Medulla oblongata (tissue), 1 donor: ENCODE data around the gene INAFM2.

Experiments used
- DNase-seq: peaks from one replicate; pipeline ENCODE4 v3.0.0-alpha.2; 2015; ENCODE audit errors: extremely low spot score

INAFM2 gene

GRCh38 chr15:40358471-40359353, 35.2 kb downstream of the INAFM2 start:
- DNase-seq: no peak

GRCh38 chr15:40360015-40360414, 36.5 kb downstream of the INAFM2 start:
- no peak for DNase-seq

GRCh38 chr15:40361640-40362039, 38.1 kb downstream of the INAFM2 start:
- DNase-seq: no peak

GRCh38 chr15:40363611-40364010, 40.1 kb downstream of the INAFM2 start:
- no peak for DNase-seq

- DNase-seq: no peak
These were observed 40.8 kb downstream of the INAFM2 start for GRCh38 chr15:40364251-40364650.

DNA sequence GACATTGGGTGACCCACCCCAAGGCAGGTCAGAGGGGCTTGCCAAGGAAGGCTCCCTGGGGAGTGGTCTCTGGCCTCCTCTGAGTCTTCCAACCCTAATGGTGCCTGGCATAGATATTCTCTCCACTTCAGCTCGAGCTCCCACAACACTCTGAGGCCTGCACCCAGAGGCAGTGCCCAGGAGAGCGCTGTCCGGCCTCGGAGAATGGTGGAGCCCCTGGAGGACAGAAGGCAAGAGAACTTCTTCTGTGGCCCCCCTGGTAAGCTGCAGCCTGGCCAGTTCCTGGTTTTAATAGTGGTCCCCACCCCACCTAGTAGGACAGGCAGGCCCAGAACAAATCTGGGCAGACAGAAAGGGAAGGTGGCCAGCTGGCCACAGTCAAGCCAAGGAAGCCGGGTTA, 41.5 kb downstream of the INAFM2 start:
- no peak for DNase-seq

DNA sequence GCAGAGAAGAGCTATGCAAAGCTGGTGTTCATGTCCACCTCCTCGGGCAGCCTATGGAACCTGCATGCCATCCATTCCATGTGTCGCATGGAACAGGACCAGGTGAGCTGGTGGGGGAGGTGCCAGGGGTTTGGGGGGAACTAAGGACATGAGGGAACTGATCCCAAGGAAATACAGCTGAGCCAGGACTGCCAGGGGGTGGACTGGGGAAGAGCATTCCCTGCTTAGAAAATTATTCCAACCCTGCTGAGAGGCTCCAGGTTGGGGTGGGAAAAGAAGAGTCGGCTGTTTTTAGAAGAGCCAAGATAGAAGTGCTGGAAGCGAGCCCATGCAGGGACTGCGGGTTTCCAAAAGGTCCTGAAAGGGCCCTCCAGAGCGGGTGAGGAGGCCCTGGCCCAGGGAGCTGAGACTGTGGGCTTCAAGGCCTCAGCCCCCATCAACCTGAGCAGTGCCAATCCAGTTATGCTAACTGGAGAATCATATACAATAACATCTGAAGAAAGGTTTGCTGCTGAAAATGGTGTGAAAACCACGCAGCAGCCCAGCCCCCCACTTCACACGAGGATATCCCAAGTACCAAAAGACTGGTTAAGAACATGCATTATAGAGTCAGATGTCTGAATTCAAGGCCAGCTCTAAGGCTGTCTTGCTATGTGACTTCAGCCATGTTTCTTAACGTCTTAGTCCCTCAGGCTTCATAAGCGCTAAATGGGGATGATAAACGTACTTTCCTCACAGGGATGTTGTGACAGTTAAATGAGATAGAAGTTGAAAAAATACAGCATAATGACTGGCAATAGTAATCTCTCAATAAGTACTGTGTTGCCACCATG, 42.3 kb downstream of the INAFM2 start:
- DNase-seq: no peak

DNA sequence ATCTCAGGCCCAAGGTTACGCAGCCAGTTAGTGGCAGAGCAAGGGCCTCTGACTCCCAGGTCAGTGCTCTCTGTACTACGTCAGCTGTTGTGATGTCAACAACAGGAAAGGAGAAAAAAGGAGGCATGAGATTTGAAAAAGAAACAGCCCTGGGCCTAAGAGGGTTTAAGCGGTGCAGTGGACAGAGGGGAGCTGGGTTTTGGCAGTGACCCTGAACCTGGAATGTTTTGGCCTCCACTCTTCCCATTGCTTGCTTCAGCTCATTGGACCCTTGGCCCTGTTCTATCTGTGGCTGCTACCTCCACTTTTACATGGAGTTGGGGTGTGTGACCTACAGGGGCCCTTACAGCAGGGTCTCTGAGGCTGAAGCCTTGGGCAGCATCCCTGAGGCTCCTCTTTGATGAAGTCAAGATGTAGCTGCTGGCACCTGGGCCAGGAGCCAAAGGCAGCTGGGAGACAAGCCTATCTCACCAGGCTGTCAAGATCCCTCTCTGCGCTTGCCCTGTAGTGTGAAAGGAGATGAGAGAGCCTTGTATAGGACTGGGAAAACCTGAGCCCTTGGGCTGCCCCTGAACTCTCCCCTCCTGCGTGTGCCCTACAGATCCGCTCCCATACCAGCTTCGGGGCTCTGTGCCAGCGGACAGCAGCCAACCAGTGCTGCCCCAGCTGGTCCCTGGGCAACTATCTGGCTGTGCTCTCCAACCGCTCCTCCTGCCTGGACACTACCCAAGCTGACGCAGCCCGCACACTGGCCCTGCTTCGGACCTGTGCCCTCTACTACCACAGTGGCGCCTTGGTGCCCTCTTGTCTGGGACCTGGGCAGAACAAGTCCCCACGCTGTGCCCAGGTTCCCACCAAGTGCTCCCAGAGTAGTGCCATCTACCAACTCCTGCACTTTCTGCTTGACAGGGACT, 43.2 kb downstream of the INAFM2 start:
- DNase-seq: peak; percentile 70

DNA sequence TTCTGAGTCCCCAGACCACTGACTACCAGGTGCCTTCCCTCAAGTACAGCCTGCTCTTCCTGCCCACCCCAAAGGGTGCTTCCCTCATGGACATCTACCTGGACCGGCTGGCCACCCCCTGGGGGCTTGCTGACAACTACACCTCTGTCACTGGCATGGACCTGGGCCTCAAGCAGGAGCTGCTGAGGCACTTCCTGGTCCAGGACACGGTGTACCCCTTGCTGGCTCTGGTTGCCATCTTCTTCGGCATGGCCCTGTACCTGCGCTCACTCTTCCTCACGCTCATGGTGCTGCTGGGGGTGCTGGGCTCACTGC, 43.8 kb downstream of the INAFM2 start:
- no peak for DNase-seq

DNA sequence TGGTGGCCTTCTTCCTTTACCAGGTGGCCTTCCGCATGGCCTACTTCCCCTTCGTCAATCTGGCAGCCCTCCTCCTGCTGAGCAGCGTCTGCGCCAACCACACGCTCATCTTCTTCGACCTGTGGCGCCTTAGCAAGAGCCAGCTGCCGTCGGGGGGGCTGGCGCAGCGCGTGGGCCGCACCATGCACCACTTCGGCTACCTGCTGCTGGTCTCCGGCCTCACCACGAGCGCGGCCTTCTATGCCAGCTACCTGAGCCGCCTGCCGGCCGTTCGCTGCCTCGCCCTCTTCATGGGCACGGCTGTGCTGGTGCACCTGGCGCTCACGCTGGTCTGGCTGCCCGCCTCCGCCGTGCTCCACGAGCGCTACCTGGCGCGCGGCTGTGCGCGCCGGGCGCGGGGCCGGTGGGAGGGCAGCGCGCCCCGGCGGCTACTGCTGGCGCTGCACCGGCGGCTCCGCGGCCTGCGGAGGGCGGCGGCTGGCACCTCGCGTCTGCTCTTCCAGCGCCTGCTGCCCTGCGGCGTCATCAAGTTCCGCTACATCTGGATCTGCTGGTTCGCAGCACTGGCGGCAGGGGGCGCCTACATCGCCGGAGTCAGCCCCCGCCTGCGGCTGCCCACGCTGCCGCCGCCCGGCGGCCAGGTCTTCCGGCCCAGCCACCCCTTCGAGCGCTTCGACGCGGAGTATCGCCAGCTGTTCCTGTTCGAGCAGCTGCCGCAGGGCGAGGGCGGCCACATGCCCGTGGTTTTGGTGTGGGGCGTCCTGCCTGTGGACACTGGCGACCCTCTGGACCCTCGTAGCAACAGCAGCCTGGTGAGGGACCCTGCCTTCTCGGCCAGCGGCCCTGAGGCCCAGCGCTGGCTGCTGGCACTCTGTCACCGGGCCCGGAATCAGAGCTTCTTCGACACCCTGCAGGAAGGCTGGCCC, 44.5 kb downstream of the INAFM2 start:
- DNase-seq: peak; percentile 81

DNA sequence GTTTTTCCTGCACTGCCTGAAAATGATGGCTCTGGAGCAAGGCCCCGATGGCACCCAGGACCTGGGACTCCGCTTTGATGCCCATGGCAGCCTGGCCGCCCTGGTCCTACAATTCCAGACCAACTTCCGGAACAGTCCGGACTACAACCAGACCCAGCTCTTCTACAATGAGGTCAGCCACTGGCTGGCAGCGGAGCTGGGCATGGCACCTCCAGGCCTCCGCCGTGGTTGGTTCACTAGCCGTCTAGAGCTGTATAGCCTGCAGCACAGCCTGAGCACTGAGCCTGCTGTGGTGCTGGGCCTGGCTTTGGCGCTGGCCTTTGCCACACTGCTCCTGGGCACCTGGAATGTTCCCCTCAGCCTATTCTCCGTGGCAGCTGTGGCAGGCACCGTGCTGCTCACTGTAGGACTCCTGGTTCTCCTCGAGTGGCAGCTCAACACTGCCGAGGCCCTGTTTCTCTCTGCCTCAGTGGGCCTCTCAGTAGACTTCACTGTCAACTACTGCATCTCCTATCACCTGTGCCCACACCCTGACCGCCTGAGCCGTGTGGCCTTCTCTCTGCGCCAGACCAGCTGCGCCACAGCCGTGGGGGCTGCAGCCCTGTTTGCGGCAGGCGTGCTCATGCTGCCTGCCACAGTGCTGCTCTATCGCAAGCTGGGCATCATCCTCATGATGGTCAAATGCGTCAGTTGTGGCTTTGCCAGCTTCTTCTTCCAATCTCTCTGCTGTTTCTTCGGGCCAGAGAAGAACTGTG, 45.4 kb downstream of the INAFM2 start:
- no peak for DNase-seq

DNA sequence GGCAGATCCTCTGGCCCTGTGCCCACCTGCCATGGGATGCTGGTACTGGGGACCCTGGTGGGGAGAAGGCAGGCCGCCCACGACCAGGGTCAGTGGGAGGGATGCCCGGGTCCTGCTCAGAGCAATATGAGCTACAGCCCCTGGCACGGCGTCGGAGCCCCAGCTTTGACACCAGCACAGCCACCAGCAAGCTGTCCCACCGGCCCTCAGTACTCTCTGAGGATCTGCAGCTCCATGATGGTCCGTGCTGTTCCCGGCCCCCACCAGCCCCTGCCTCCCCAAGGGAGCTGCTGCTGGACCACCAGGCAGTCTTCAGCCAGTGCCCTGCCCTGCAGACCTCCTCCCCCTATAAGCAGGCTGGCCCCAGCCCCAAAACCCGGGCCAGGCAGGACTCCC, 46.0 kb downstream of the INAFM2 start:
- no peak for DNase-seq

- no peak for DNase-seq
These were observed 46.5 kb downstream of the INAFM2 start for GRCh38 chr15:40369971-40370370.

GRCh38 chr15:40372981-40373380, 49.5 kb downstream of the INAFM2 start:
- no peak for DNase-seq
